Psoas muscle (tissue), 8 donors: ENCODE data around the gene SRR. TPM values are rescaled to one million over a fixed set of nuclear protein-coding genes. Genes with fewer than 3 reads are reported as not detected.

Source experiments
- ATAC-seq, 4 donors: fragments of 200-7000 bp; cut with Tn5 transposase; one replicate each; pipeline ENCODE4 v1.9.1; 2020; ENCODE audit warnings: moderate library complexity in 3 of 4, mild to moderate bottlenecking in 2 of 4
- DNase-seq, 2 donors: peaks; one replicate each; pipeline ENCODE4 v3.0.0-alpha.2; 2020
- H3K27ac ChIP-seq: fragments of 200-600 bp; one replicate; pipeline ENCODE4 v1.8.0; 2022
- H3K27me3 ChIP-seq, 3 donors: fragments of 200-600 bp in 1 of 3; one replicate each; pipeline versions ENCODE4 v1.6.1 to v1.8.0; 2013 to 2022; ENCODE audit warnings: low read length in 2 of 3, mild to moderate bottlenecking in 2 of 3, moderate library complexity in 1 of 3; ENCODE audit not compliant: insufficient read depth in 3 of 3
- H3K36me3 ChIP-seq, 2 donors: fragments of 200-600 bp in 1 of 2; one replicate each; pipeline versions ENCODE4 v1.6.1 to v1.8.0; 2013 to 2022; ENCODE audit warnings: low read depth in 1 of 2, mild to moderate bottlenecking in 1 of 2, moderate library complexity in 1 of 2; ENCODE audit not compliant: insufficient read depth in 1 of 2
- H3K4me1 ChIP-seq: fragments of 200-600 bp; one replicate; pipeline ENCODE4 v1.8.0; 2022
- H3K4me3 ChIP-seq: fragments of 200-600 bp; one replicate; pipeline ENCODE4 v1.8.0; 2022; ENCODE audit warnings: mild to moderate bottlenecking
- H3K9me3 ChIP-seq: fragments of 200-600 bp; one replicate; pipeline ENCODE4 v1.8.0; 2022
- CTCF ChIP-seq: fragments of 200-600 bp; IDR thresholded peaks from one replicate; pipeline ENCODE4 v1.8.0; 2022; ENCODE audit warnings: antibody characterized with exemption
- WGBS, 3 donors: extraction: QIAGEN DNeasy Blood & Tissue Kit; methylation state at CpG; one replicate each; pipeline versions ENCODE4 v1.1.6 to v1.1.7; 2013; 5-methylcytosine and 5-hydroxymethylcytosine counted together
- intact Hi-C, 2 donors: fragments of 100-400 bp; cut with DNase I; formaldehyde crosslinking; loops; one replicate each; pipeline versions ENCODE4 v1.11.0 to v1.14.2; 2022
- polyA plus RNA-seq, 3 donors: library from polyadenylated mRNA; stranded (reverse); fragments of 200-250 nt; gene quantifications; one replicate each; pipeline ENCODE4 v1.2.3, GENCODE V29; 2013
- total RNA-seq, 4 donors: library from RNA; stranded (reverse); fragmentation: NEBNext Ultra II Directional in 2 of 4; extraction: Animal tissue kit (Norgen Biotek cat#: 25700) in 2 of 4; gene quantifications; one replicate each; pipeline versions ENCODE4 v1.2.1 to v1.2.4, GENCODE V29; 2021 to 2023
- donor health status: healthy with polysubstance abuse.
- donor health status: DM: no; HTN: no; CAD: no; lungs with moderate emphysema.
- donor health status: Bipolar disorder and iron deficiency.
- donor health status: healthy.
- donor health status: DM: yes; HTN: yes; CAD: no.
- donor health status: DM: no; HTN: no; CAD: no.
- donor health status: DM: no; HTN: no; CAD: no.
- donor health status: DM: yes; HTN: yes; CAD: no.

The SRR gene
- total and polyA plus RNA-seq, 7 donors, result 2.2 to 9.6 (median 5.1) TPM

GRCh38 chr17:2299756-2300155 lies 4.0 kb upstream of the SRR start:
- TF ChIP-seq CTCF, result no peak
- 90 to 93% (median 92%) methylated on average over 22 of the region's 22 CpGs for WGBS, 3 donors
- ATAC-seq, result no peak
- intact Hi-C loops, result no loop called here
- Histone ChIP-seq H3K4me3 (no peak overlapping the region), H3K4me1 (peaks cover 9% of the 10 kb centered on the region), H3K9me3 (no peaks in the 10 kb centered on the region), H3K27me3 (no peaks in the 10 kb centered on the region), H3K27ac (no peak overlapping the region), H3K36me3 (peaks cover 0 to 65% of the 10 kb centered on the region in 2 donors)
- no peak for DNase-seq

- peaks cover 7% of the 10 kb centered on the region for H3K4me1 ChIP-seq
- WGBS, 3 donors, result 3 to 4% (median 4%) methylated on average over 12 of the region's 12 CpGs
- intact Hi-C loops, result loop anchor here in 1 of 2 donors (2.0 kb wide), 1 partner anchor 34 kb away; the partner anchor contains the start of genes SGSM2 and TSR1
- ATAC-seq (peak in 1 of 4 donors; percentile 5), DNase-seq (no peak)
- no peaks in the 10 kb centered on the region for H3K9me3 ChIP-seq
- peak overlapping the region; percentile 95 for H3K27ac ChIP-seq
- H3K27me3 ChIP-seq, result no peaks in the 10 kb centered on the region
- H3K36me3 ChIP-seq, result peaks cover 0 to 40% of the 10 kb centered on the region in 2 donors
- TF ChIP-seq CTCF, result no peak
- peak overlapping the region; percentile 92 for H3K4me3 ChIP-seq
Observed at GRCh38 chr17:2302778-2303203, 959 bp upstream of the SRR start.

GRCh38 chr17:2304931-2305330 lies 1.2 kb downstream of the SRR start:
- no peaks in the 10 kb centered on the region for H3K27me3 ChIP-seq
- ATAC-seq (no peak), DNase-seq (no peak)
- intact Hi-C loops, result no loop called here
- H3K9me3 ChIP-seq, result no peaks in the 10 kb centered on the region
- no peak overlapping the region for H3K4me3 ChIP-seq
- WGBS, 3 donors, result 93 to 98% (median 95%) methylated on average over 4 of the region's 4 CpGs
- peaks cover 3% of the 10 kb centered on the region for H3K4me1 ChIP-seq
- H3K36me3 ChIP-seq, result peaks cover 0 to 20% of the 10 kb centered on the region in 2 donors
- TF ChIP-seq CTCF, result no peak
- no peak overlapping the region for H3K27ac ChIP-seq

- H3K27ac ChIP-seq, result no peak overlapping the region
- H3K36me3 ChIP-seq, result peaks cover 0 to 5% of the 10 kb centered on the region in 2 donors
- DNase-seq (no peak), ATAC-seq (no peak)
- no peaks in the 10 kb centered on the region for H3K9me3 ChIP-seq
- H3K4me1 ChIP-seq, result no peaks in the 10 kb centered on the region
- no peak for TF ChIP-seq CTCF
- H3K4me3 ChIP-seq, result no peak overlapping the region
- no peaks in the 10 kb centered on the region for H3K27me3 ChIP-seq
- WGBS, 3 donors, result 60 to 71% (median 69%) methylated on average over 6 of the region's 6 CpGs
- intact Hi-C loops, result loop anchor here in 1 of 2 donors (10.0 kb wide), 1 partner anchor 645 kb away; no protein-coding TSS in a partner anchor
Observed at GRCh38 chr17:2309338-2310154, 5.8 kb downstream of the SRR start.
